ENCODE results near the gene FHAD1.

The FHAD1 gene

DNA sequence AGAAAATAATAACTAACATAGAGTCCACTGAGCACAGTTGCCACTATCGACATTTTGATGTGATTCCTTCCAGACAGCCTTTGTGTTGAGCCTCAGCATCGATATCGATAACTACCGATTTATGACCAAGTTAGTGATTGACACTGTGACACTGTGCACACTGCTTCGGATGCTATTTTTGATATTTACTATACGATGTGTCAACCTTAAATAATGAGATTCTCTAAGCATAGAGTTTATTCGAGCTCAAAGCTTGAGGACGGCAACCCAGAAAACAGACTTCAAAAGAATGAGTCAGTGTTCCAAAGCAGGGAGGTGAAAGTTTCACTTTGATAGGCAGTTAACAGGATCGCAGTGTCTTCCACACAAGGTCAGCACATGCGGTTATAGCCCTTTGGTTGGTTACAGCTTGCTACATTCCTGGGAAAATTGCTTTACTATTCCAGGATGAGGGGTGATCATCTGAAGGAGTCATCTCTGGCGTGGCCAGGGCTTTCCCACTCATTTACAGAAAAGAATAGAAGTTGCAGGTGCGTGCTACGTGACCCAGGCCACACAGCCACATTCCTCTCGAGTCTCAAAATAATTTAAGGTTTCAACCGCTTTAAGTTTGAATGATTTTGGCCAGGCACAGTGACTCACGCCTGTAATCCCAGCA lies 109.1 kb downstream of the FHAD1 start:
- peak; percentile 45 for DNase-seq (ENCODE audit: low read depth)
- in situ Hi-C loops (cut with HindIII; ENCODE audit: low sequenced_read_pairs): no loop called here
- no peak for TF ChIP-seq CTCF (IDR thresholded peaks at IDR 0.05; ENCODE audit: low read depth, low read length, missing control alignments)
- H3K4me3 ChIP-seq (ENCODE audit: low read depth, low read length): no peak overlapping the region

DNA sequence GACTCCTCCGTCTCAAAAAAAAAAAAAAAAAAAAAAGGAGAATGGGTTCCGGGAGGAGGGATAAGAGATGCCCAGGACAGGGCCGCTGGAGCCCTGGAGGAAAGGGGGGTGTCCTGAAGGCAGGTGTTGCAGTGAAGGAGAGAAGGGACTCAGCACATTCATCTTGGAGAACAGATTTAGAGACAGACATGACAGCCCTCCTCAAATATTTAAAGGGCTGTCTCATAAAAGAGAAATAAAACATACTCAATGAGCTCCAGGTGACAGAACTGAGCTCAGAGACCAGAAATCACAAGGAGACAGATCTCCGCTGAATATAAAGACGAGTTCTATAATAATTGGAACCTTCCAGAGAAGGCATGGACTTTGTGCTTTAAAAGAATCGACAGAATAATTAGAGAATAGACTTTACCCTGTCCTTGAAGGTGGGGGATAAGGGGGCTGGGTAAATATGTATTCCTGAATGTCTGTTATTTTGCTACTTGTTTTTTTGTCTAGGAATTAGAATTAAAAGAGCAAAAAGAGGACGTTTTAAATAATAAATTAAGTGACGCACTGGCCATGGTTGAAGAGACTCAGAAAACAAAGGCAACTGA lies 110.7 kb downstream of the FHAD1 start:
- no peak overlapping the region for H3K4me3 ChIP-seq (ENCODE audit: low read depth, low read length)
- in situ Hi-C loops (cut with HindIII; ENCODE audit: low sequenced_read_pairs): no loop called here
- DNase-seq (ENCODE audit: low read depth): no peak
- TF ChIP-seq CTCF (IDR thresholded peaks at IDR 0.05; ENCODE audit: low read depth, low read length, missing control alignments): no peak

DNA sequence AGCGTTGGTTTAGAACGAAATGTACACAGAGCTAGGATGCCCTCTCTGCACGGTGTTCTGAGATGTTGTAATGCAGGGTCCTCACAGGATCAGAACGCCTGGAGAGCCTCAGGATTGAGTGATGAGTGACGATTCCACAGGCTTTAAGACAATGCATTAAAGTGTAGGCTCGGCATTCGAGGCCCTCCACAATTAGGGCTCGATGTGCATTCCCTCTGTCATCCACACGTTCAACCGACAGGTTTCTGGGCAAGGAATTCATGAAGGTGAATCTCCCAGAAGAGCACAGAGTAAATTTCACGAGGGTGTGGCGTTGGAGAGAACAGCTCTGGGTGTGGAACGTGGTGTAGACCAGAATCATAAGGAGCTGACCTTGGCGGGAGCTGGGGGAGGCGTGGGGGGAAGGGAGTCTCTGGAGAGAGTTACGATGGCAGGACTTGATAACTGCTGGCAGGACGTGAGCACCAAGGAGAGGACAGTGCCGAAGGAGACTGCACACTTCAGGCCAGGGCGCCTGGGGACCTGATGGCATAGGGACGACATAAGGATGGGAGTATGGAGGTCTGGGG lies 111.6 kb downstream of the FHAD1 start:
- no peak overlapping the region for H3K4me3 ChIP-seq (ENCODE audit: low read depth, low read length)
- TF ChIP-seq CTCF (IDR thresholded peaks at IDR 0.05; ENCODE audit: low read depth, low read length, missing control alignments): no peak
- in situ Hi-C loops (cut with HindIII; ENCODE audit: low sequenced_read_pairs): no loop called here
- no peak for DNase-seq (ENCODE audit: low read depth)

DNA sequence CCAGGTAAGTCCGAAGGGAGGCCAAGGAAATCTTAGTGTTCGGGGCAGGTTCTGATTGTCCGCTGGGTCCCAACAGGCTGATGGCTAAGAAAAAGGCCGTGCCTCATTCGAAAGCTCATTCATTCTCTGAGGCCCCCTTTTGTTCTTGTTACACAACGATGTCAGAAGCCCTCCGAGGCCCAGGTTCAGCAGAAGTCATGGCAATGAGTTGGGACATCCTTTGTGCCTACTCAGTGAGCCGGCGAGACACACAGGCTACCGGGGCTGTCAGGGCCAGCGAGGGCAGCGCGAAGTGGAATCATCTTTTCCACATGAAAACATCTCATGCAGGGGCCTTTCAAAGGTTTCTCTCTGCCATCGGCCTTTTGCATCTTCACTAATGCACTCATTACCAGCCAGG lies 113.7 kb downstream of the FHAD1 start:
- DNase-seq (ENCODE audit: low read depth): no peak
- no peak overlapping the region for H3K4me3 ChIP-seq (ENCODE audit: low read depth, low read length)
- in situ Hi-C loops (cut with HindIII; ENCODE audit: low sequenced_read_pairs): no loop called here
- TF ChIP-seq CTCF (IDR thresholded peaks at IDR 0.05; ENCODE audit: low read depth, low read length, missing control alignments): no peak

GRCh38 chr1:15362096-15362736 lies 115.2 kb downstream of the FHAD1 start:
- no peak for TF ChIP-seq CTCF (IDR thresholded peaks at IDR 0.05; ENCODE audit: low read depth, low read length, missing control alignments)
- DNase-seq (ENCODE audit: low read depth): no peak
- H3K4me3 ChIP-seq (ENCODE audit: low read depth, low read length): no peak overlapping the region
- in situ Hi-C loops (cut with HindIII; ENCODE audit: low sequenced_read_pairs): no loop called here

DNA sequence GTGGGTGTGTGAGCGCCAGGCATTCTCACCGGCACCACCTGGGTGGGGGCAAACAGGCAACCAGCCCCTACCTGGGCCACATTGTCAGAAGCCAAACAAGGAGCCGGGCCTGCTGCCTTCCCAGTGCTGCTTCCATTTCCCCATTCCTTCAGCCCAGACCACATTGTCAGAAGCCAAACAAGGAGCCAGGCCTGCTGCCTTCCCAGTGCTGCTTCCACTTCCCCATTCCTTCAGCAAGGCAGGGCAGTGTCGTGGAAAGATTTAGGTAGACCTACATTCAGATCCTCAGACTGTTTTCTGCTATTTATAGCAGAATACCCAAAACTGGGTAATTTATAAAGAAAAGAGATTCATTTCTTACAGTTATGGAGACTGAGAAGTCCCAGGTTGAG lies 115.7 kb downstream of the FHAD1 start:
- DNase-seq (ENCODE audit: low read depth): no peak
- in situ Hi-C loops (cut with HindIII; ENCODE audit: low sequenced_read_pairs): no loop called here
- no peak for TF ChIP-seq CTCF (IDR thresholded peaks at IDR 0.05; ENCODE audit: low read depth, low read length, missing control alignments)
- no peak overlapping the region for H3K4me3 ChIP-seq (ENCODE audit: low read depth, low read length)
